SK-N-SH (cell line): Measurements from ENCODE around the gene CMTM1.

Source experiments
- CHD2 ChIP-seq: fragments of 150-350 bp; IDR thresholded peaks from 2 replicates; pipeline ENCODE4 v1.6.1; 2018; ENCODE audit warnings: low read length; ENCODE audit not compliant: partially characterized antibody
- EP300 ChIP-seq, 2 experiments: IDR thresholded peaks; 2 replicates each; pipeline versions ENCODE4 v1.4.0 to v1.6.1; 2012; ENCODE audit warnings: borderline replicate concordance in 1 of 2, low read depth in 1 of 2, low read length in 1 of 2
- EZH2phosphoT487 ChIP-seq: fragments of 200-600 bp; sonication (generic); IDR thresholded peaks from 2 replicates; pipeline ENCODE4 v1.6.1; 2017; ENCODE audit warnings: low read depth, mixed run types, mild to moderate bottlenecking, antibody characterized with exemption, moderate library complexity, borderline replicate concordance
- FOXJ3 ChIP-seq: sonication (generic); formaldehyde crosslinking; IDR thresholded peaks from 2 replicates; pipeline ENCODE4 v1.5.1; 2020; ENCODE audit warnings: mild to moderate bottlenecking, missing genetic modification reagents
- FOXM1 ChIP-seq: IDR thresholded peaks from 2 replicates; pipeline ENCODE4 v1.4.0; 2012; ENCODE audit warnings: low read depth, mild to moderate bottlenecking
- GABPA ChIP-seq: IDR thresholded peaks from 2 replicates; pipeline ENCODE4 v1.4.0; 2012; ENCODE audit warnings: low read depth, mild to moderate bottlenecking
- MXI1 ChIP-seq: IDR thresholded peaks from 2 replicates; pipeline ENCODE4 v1.6.1; 2012; ENCODE audit warnings: mild to moderate bottlenecking, low read depth, low read length, improper control_type of control experiment
- NFIC ChIP-seq: IDR thresholded peaks from 2 replicates; pipeline ENCODE4 v1.4.0; 2012; ENCODE audit warnings: borderline replicate concordance
- RFX5 ChIP-seq: IDR thresholded peaks from 2 replicates; pipeline ENCODE4 v1.6.1; 2012; ENCODE audit warnings: mild to moderate bottlenecking, improper control_type of control experiment, low read length
- TAF1 ChIP-seq: IDR thresholded peaks from 2 replicates; pipeline ENCODE4 v1.6.1; 2012; ENCODE audit warnings: low read depth, mild to moderate bottlenecking, low read length, moderate library complexity, borderline replicate concordance
- TF ChIP-seq, protein P1 (sequence below): IDR thresholded peaks from 2 replicates; pipeline ENCODE4 v1.6.1; 2012; ENCODE audit warnings: mild to moderate bottlenecking, low read depth, low read length, moderate library complexity
- TF ChIP-seq, protein P2 (sequence below): fragments of 200-600 bp; sonication (generic); IDR thresholded peaks from 2 replicates; pipeline ENCODE4 v1.6.1; 2017; ENCODE audit warnings: antibody characterized with exemption, mild to moderate bottlenecking, moderate library complexity
- TF ChIP-seq, protein P3 (sequence below): IDR thresholded peaks from 2 replicates; pipeline ENCODE4 v1.4.0; 2012; ENCODE audit warnings: low read depth

DNA sequence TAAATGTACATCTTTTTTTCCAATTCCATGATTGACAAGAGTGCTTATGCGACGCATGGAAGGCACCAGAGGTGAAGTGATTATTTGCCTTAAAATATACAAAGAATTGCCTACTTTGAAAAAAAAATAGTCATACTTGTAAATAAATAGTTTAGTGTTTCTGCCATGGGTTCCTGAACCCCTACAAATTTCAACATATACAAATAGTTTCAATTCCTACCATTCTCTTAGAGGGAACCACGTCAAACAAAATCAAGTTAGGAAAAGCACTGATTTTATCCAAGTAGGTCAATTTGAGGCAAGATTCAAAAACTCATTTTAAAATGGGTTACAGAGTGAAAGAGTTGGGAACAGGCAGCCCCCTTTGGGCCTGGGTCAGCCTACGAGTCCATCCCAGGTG is 49.9 kb downstream of the CMTM1 start:
- TF ChIP-seq NFIC (no peak), FOXM1 (no peak), FOXJ3 (CRISPR knock-in tag) (no peak), EZH2phosphoT487 (no peak), CHD2 (no peak), TAF1 (no peak), MXI1 (no peak), EP300 (IDR thresholded peaks at IDR 0.05; ENCODE audit: borderline replicate concordance in 1 of 2, low read depth in 1 of 2, low read length in 1 of 2) (no peak), GABPA (no peak), RFX5 (no peak)
- TF ChIP-seq, protein P1, sequence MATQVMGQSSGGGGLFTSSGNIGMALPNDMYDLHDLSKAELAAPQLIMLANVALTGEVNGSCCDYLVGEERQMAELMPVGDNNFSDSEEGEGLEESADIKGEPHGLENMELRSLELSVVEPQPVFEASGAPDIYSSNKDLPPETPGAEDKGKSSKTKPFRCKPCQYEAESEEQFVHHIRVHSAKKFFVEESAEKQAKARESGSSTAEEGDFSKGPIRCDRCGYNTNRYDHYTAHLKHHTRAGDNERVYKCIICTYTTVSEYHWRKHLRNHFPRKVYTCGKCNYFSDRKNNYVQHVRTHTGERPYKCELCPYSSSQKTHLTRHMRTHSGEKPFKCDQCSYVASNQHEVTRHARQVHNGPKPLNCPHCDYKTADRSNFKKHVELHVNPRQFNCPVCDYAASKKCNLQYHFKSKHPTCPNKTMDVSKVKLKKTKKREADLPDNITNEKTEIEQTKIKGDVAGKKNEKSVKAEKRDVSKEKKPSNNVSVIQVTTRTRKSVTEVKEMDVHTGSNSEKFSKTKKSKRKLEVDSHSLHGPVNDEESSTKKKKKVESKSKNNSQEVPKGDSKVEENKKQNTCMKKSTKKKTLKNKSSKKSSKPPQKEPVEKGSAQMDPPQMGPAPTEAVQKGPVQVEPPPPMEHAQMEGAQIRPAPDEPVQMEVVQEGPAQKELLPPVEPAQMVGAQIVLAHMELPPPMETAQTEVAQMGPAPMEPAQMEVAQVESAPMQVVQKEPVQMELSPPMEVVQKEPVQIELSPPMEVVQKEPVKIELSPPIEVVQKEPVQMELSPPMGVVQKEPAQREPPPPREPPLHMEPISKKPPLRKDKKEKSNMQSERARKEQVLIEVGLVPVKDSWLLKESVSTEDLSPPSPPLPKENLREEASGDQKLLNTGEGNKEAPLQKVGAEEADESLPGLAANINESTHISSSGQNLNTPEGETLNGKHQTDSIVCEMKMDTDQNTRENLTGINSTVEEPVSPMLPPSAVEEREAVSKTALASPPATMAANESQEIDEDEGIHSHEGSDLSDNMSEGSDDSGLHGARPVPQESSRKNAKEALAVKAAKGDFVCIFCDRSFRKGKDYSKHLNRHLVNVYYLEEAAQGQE = no peak
- TF ChIP-seq, protein P2, sequence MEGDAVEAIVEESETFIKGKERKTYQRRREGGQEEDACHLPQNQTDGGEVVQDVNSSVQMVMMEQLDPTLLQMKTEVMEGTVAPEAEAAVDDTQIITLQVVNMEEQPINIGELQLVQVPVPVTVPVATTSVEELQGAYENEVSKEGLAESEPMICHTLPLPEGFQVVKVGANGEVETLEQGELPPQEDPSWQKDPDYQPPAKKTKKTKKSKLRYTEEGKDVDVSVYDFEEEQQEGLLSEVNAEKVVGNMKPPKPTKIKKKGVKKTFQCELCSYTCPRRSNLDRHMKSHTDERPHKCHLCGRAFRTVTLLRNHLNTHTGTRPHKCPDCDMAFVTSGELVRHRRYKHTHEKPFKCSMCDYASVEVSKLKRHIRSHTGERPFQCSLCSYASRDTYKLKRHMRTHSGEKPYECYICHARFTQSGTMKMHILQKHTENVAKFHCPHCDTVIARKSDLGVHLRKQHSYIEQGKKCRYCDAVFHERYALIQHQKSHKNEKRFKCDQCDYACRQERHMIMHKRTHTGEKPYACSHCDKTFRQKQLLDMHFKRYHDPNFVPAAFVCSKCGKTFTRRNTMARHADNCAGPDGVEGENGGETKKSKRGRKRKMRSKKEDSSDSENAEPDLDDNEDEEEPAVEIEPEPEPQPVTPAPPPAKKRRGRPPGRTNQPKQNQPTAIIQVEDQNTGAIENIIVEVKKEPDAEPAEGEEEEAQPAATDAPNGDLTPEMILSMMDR = no peak
- TF ChIP-seq, protein P3, sequence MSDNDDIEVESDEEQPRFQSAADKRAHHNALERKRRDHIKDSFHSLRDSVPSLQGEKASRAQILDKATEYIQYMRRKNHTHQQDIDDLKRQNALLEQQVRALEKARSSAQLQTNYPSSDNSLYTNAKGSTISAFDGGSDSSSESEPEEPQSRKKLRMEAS = no peak
